ENCODE measurements around the gene PIP5K1B.

The PIP5K1B gene

GRCh38 chr9:68749135-68749534, 44.1 kb downstream of the PIP5K1B start:
- H3K4me3 ChIP-seq (ENCODE audit: control insufficient read depth, low read depth, low read length): no peak overlapping the region
- no peak for DNase-seq (ENCODE audit: low read depth)

GRCh38 chr9:68749579-68750159, 44.6 kb downstream of the PIP5K1B start:
- TF ChIP-seq, protein P1, sequence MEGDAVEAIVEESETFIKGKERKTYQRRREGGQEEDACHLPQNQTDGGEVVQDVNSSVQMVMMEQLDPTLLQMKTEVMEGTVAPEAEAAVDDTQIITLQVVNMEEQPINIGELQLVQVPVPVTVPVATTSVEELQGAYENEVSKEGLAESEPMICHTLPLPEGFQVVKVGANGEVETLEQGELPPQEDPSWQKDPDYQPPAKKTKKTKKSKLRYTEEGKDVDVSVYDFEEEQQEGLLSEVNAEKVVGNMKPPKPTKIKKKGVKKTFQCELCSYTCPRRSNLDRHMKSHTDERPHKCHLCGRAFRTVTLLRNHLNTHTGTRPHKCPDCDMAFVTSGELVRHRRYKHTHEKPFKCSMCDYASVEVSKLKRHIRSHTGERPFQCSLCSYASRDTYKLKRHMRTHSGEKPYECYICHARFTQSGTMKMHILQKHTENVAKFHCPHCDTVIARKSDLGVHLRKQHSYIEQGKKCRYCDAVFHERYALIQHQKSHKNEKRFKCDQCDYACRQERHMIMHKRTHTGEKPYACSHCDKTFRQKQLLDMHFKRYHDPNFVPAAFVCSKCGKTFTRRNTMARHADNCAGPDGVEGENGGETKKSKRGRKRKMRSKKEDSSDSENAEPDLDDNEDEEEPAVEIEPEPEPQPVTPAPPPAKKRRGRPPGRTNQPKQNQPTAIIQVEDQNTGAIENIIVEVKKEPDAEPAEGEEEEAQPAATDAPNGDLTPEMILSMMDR (conservative IDR thresholded peaks at IDR 0.05; ENCODE audit: control insufficient read depth, insufficient read depth, low read depth, low read length): no peak
- H3K4me3 ChIP-seq (ENCODE audit: control insufficient read depth, low read depth, low read length): no peak overlapping the region
- no peak for DNase-seq (ENCODE audit: low read depth)

More at GRCh38 chr9:68749135-68749534, 44.1 kb downstream of the PIP5K1B start:
- TF ChIP-seq, protein P1 (conservative IDR thresholded peaks at IDR 0.05; ENCODE audit: control insufficient read depth, insufficient read depth, low read depth, low read length): no peak

GRCh38 chr9:68750255-68750654, 45.2 kb downstream of the PIP5K1B start:
- TF ChIP-seq, protein P1 (conservative IDR thresholded peaks at IDR 0.05; ENCODE audit: control insufficient read depth, insufficient read depth, low read depth, low read length): no peak
- DNase-seq (ENCODE audit: low read depth): no peak
- H3K4me3 ChIP-seq (ENCODE audit: control insufficient read depth, low read depth, low read length): no peak overlapping the region

- no peak overlapping the region for H3K4me3 ChIP-seq (ENCODE audit: control insufficient read depth, low read depth, low read length)
- DNase-seq (ENCODE audit: low read depth): peak; percentile 3
- TF ChIP-seq, protein P1 (conservative IDR thresholded peaks at IDR 0.05; ENCODE audit: control insufficient read depth, insufficient read depth, low read depth, low read length): no peak
Observed at GRCh38 chr9:68750786-68751185, 45.7 kb downstream of the PIP5K1B start.

DNA sequence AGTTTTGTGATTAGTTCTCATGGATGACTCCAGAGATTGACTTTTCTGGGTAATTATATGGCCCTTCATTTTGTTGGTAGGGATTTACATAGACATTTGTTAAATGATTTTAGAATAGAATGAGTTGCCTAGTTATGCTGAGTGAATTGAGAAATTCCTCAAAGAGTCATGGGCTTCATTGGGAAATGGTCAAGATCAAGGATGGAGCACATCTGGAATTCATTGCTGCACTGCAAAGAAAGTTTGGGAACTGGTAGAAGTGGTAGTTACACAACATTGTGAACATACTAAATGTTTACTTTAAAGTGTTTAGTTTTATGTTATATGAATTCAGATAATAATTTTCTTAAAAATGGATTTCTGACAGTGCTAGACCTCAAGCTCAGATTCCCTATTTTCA, 46.5 kb downstream of the PIP5K1B start:
- TF ChIP-seq, protein P1 (conservative IDR thresholded peaks at IDR 0.05; ENCODE audit: control insufficient read depth, insufficient read depth, low read depth, low read length): no peak
- no peak overlapping the region for H3K4me3 ChIP-seq (ENCODE audit: control insufficient read depth, low read depth, low read length)
- peak; percentile 61 for DNase-seq (ENCODE audit: low read depth)

DNA sequence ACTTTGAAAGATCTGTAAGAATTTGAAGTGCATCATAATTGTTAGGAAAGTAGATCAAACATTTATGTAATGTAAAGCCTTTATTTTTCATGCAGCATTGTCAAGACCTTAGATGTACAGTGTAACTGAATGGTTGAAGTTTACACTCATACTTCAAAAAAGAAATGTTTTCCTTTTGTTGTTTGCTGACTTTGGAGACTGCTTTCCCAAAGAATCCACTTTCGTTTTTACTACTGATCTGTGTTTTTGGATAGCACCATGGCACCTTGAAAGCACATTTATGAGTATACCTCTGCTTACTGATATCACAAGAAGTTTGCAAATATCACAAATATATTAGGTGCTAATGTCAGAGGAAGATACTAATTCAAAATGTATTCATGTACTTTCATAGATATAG, 50.0 kb downstream of the PIP5K1B start:
- H3K4me3 ChIP-seq (ENCODE audit: control insufficient read depth, low read depth, low read length): no peak overlapping the region
- DNase-seq (ENCODE audit: low read depth): no peak
- TF ChIP-seq, protein P1 (conservative IDR thresholded peaks at IDR 0.05; ENCODE audit: control insufficient read depth, insufficient read depth, low read depth, low read length): no peak

GRCh38 chr9:68755752-68756151, 50.7 kb downstream of the PIP5K1B start:
- TF ChIP-seq, protein P1 (conservative IDR thresholded peaks at IDR 0.05; ENCODE audit: control insufficient read depth, insufficient read depth, low read depth, low read length): no peak
- no peak overlapping the region for H3K4me3 ChIP-seq (ENCODE audit: control insufficient read depth, low read depth, low read length)
- no peak for DNase-seq (ENCODE audit: low read depth)

All from fibroblast of mammary gland (primary cell).